AG10803 (cell line): ENCODE data around the gene ALLC.
A peak's percentile ranks its signal among the peaks of the same experiment; 100 is the strongest.

Experiments used
- DNase-seq: peaks from one replicate; pipeline ENCODE4 v3.0.0; 2010; ENCODE audit warnings: low read depth
- H3K4me3 ChIP-seq: 2 replicates; pipeline ENCODE4 v1.5.1; 2011; ENCODE audit warnings: mild to moderate bottlenecking, low read length, control low read depth
- TF ChIP-seq, protein P1 (sequence below): conservative IDR thresholded peaks from 2 replicates; pipeline ENCODE4 v1.5.1; 2011; ENCODE audit warnings: mild to moderate bottlenecking, low read length, control low read depth, inconsistent platforms

Gene ALLC

DNA sequence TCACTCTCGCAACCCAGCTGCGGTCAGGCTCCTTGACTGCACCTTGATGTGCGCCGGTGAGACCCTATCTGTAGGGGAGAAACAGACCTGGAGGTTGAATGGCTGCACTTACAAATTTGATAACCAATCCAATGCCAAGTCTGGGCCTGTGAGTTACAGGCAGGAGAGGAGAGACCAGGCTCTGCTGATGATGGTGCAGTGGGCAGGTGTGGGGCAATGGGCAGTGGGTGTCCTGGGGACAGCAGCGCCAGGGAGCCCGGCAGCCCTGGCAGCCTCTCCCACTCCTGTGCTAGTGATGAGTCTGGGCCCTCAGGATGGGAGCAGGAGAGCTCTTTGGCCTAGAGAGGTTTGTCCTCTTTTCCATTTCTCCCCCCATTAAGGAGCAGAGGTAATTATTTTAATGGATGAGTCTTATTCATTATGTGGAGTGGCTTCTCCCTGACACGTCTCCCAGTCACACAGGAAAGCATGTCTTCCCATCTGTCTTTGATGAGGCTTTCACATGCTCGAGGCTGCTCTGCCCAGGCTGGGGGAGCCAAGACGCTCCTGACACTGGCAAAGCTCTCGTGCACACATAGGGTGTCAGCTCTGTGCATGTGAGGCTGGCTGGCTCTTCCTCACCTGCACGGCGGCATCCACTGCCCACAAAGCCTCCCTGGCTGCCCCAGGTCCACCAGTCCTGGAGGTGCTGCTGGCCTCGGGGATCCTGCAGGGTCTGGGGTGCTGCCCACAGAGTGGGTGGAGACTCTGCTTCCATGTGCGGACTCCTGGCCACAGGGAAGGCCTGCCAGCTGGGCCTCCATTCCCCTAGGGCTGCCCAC is 10.0 kb upstream of the ALLC start:
- TF ChIP-seq, protein P1, sequence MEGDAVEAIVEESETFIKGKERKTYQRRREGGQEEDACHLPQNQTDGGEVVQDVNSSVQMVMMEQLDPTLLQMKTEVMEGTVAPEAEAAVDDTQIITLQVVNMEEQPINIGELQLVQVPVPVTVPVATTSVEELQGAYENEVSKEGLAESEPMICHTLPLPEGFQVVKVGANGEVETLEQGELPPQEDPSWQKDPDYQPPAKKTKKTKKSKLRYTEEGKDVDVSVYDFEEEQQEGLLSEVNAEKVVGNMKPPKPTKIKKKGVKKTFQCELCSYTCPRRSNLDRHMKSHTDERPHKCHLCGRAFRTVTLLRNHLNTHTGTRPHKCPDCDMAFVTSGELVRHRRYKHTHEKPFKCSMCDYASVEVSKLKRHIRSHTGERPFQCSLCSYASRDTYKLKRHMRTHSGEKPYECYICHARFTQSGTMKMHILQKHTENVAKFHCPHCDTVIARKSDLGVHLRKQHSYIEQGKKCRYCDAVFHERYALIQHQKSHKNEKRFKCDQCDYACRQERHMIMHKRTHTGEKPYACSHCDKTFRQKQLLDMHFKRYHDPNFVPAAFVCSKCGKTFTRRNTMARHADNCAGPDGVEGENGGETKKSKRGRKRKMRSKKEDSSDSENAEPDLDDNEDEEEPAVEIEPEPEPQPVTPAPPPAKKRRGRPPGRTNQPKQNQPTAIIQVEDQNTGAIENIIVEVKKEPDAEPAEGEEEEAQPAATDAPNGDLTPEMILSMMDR: no peak
- H3K4me3 ChIP-seq: no peak overlapping the region
- no peak for DNase-seq

DNA sequence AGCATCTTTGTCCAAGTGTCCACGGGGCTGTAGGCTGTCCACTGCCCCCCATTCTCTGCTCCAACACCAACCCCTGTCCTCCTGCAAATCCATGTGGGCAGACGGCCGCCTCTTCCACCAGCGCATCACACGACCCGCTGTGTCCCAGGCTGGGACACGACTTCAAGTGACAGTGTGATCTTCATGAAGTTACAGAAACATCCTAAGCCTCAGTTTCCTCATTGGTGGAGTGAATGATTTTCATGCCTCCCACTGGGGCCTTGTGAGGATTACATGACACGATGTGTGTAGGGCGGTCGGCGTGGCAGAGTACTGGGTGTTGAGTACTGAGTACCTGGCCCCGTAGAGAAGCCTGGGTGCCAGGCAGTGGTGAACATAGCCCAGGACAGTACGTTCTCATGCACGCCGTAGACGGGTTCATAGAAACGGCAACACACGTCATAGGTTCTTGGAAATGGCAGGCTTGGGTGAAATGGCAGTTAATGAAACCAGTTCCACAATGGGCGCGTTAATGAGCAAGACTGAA is 9.3 kb upstream of the ALLC start:
- TF ChIP-seq, protein P1: no peak
- DNase-seq: no peak
- no peak overlapping the region for H3K4me3 ChIP-seq

DNA sequence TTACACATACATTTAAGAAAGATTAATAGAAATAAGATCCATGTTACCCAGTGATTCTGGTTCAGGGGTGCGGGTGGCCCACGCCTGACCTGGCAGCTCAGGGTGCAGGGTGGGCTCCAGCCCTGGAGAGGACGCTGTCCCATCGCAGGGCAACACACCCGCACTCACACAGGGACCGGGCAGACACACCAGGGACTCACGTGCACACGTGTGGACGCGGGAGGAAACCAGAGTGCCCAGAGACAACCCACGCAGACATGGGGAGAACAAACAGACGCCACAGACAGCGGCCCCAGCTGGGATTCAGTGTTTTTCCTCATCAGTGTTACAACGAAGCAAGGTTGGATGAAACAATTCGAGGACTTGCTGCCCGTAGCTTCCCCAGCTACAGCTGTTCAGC is 8.4 kb upstream of the ALLC start:
- TF ChIP-seq, protein P1: no peak
- no peak overlapping the region for H3K4me3 ChIP-seq
- DNase-seq: no peak

DNA sequence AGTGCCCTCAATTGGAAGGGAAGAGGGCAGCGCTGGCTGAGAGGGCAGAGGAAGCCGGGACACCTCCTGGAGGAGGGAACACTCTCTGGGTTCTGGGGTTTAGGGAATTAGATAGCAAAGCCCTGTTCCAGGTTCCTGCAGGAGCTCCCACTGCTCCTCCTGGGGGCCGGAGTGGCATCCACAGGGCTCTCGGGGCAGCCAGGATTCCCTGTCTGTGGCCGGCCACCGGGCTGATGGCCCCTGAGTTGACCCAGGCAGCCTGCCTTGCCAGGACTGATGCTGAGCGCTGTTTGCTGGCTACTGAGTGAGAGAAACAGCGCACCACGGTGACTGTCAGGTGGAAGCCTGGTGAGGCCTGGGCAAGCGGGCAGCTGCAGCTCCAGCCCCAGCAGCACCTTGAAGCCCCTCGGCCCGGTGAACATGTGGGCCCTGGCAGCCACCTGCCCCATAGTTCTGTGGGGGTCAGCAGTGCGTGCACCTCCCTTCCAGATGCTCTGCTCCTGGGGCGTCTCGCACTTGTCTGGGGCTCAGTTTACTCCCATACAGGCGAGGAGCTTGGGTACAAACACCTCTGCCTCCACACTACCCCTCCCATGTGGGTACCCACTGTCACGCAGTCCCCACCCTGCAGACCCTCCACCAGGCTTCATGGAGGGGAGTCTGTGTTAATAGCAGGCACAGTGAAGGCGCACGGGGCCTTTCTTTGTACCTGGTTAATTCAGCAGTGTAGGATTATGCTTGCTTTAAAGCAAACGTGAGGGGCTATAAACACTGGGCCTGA is 7.7 kb upstream of the ALLC start:
- H3K4me3 ChIP-seq: no peak overlapping the region
- DNase-seq: no peak
- TF ChIP-seq, protein P1: no peak

DNA sequence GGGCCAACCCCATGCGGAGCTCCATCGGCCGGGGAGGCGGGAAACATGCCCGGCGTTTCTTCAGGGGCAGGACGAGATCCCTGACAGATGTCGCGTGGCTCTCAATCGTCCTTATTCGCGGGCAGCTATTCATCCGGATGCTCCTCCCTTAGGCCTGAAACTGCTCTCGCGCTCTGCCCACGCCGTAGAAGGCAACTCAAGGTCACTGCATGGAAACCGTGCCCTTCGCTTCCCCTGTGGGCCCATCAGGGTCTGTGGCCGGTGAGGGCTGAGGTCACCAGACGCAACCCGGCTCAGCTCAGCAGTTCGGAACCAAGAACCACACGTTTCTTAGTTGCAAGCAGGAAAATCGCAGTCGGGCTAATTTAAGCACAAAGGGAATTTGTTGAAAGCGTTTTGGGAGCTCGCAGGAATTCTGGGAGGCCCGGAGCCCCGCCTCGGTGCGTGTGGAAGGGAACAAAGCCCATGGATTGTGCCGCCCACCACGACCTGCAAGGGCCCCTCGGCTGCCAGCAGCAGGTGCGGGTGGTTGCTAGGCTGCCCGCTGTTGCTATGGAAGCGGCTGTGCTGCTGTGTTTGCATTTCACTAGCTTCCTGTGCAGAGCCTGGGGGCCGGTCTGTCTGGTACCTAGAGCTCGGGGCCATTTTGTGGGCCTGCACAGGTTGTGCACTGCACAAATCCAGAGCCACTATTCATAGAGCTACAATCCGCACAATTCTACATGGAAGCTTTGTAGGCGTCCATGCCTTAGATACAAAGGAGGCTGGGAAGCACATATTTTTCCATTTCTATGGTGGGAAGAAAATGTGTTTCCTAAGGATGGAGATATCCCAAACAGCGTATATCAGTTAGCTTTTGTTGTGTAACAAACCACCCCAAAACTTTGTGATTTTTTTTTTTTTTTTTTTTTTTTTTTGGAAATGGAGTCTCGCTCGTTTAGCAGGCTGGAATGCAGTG is 6.0 kb upstream of the ALLC start:
- peak overlapping the region; percentile 36 for H3K4me3 ChIP-seq
- TF ChIP-seq, protein P1: no peak
- peak; percentile 22 for DNase-seq

DNA sequence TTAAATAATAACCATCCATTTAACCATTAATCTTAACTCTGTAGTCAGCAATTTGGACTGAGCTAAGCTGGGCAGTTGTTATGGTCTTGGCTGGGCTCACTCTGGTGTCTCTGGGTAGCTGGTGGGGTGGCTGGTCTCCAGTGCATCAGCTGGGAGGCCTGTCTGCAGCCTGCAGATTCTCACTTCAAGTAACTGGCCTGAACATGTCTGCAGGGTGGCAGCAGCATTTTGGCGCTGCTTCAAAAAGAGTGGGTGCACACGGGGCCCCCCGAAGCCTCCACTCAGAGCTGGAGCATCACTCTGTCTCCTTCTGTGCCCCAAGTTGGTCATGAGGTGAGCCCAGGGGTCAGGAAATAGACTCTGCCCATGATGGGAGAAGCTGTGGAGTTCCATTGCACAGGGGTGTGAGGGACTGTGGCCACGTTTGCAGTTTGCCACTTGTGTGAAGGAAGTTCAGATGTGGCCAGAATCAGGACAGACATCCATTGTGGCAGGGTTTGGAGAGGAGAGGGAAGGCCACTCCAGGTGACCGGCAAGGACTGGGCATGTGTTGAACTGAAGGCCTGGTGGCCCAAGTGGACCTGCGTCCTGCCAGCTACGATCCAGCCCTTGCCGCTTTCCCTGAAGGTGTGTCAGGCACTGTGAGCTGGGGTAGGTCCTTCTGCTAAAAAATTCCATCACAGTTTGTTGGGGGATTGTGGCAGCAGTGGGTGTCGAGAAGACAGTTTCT is 4.9 kb upstream of the ALLC start:
- DNase-seq: no peak
- TF ChIP-seq, protein P1: no peak
- no peak overlapping the region for H3K4me3 ChIP-seq
